ENCODE results near the gene CACNB4. TPM values are rescaled to one million over a fixed set of nuclear protein-coding genes. Genes with fewer than 3 reads are reported as not detected.
A peak's percentile ranks its signal among the peaks of the same experiment; 100 is the strongest.

CACNB4 gene
- total RNA-seq, 1 experiment from 2014 or later = 0.19 TPM

DNA sequence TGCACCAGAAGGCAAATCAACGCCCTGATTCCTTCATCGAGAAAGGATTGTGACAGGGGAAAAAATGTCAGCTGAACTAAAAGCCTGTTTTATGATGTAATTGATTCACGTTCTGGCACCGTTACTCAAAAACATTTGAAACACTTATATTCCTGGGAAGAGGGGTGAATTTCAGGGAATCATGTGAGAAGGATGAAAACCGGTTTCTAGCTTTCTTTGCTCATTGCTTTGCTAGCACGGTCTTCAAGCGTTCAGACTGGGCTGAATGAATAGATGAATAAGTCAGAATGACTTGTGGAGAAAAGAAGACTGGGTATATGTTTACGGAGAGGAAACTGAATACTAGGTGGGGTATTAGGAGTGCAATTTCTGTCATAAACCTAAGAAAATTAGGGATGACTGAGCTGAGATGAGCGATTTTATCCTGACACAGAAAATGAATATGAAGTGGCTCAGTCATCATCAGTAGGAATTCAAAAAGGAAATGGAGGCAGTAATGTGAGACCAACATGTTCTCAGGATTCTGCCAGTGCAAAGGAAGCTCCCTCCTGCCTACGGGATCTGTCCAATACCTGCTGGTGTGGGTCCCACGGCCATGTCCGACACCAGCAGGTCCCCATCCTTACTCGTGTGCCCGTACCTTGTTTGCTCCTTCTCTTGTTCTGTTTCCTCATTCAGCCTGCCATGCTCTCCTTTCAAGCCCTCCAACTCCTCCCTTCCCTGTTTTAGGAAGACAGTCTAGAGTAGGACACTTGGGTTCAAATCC is 146.0 kb downstream of the CACNB4 start:
- Histone ChIP-seq H3K36me3 (ENCODE audit: insufficient read depth, low read length, poor library complexity, severe bottlenecking) (no peaks in the 10 kb centered on the region), H3K4me3 (ENCODE audit: low read depth, low read length, poor library complexity, severe bottlenecking) (no peak overlapping the region), H3K9me3 (ENCODE audit: low read depth, low read length, poor library complexity, severe bottlenecking) (no peaks in the 10 kb centered on the region), H3K27me3 (replicated peaks; ENCODE audit: insufficient read depth, low read depth, low read length, poor library complexity) (peaks cover 14% of the 10 kb centered on the region), H3K4me1 (ENCODE audit: insufficient read depth, low read length, poor library complexity, severe bottlenecking) (no peaks in the 10 kb centered on the region), H3K27ac (ENCODE audit: low read depth, low read length, poor library complexity, severe bottlenecking) (no peak overlapping the region)
- POLR2A ChIA-PET (ENCODE audit: low non-redundant PET) = no interaction called here
- CTCF ChIA-PET = no interaction called here
- no TSS peak for BruUV-seq (replicated peaks)
- TF ChIP-seq, protein P1, sequence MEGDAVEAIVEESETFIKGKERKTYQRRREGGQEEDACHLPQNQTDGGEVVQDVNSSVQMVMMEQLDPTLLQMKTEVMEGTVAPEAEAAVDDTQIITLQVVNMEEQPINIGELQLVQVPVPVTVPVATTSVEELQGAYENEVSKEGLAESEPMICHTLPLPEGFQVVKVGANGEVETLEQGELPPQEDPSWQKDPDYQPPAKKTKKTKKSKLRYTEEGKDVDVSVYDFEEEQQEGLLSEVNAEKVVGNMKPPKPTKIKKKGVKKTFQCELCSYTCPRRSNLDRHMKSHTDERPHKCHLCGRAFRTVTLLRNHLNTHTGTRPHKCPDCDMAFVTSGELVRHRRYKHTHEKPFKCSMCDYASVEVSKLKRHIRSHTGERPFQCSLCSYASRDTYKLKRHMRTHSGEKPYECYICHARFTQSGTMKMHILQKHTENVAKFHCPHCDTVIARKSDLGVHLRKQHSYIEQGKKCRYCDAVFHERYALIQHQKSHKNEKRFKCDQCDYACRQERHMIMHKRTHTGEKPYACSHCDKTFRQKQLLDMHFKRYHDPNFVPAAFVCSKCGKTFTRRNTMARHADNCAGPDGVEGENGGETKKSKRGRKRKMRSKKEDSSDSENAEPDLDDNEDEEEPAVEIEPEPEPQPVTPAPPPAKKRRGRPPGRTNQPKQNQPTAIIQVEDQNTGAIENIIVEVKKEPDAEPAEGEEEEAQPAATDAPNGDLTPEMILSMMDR (conservative IDR thresholded peaks at IDR 0.05; ENCODE audit: low read depth, low read length) = no peak
- no peak for TF ChIP-seq EZH2 (IDR thresholded peaks at IDR 0.05; ENCODE audit: borderline replicate concordance, low read depth, low read length, poor library complexity, severe bottlenecking)
- intact Hi-C loops (cut with micrococcal nuclease; ENCODE audit: unreplicated experiment) = no loop called here
- no peak for DNase-seq (ENCODE audit: low spot score)

DNA sequence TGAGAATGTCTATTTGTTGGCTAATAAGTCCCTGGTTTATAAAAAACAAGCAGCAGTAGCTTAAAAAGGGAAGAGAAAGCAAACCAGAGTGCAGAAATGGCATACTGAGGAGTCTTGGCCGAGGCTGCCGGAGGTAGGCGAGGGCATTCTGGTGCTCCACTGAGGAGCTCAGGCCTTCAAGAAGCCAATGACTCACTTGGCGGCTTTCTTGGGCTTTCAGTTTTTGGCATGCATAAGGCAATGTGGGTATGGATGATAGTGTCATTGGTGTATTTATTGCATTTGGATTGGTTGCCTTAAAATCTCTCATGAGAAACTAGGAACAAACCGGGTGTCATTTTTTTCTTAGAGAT is 151.1 kb downstream of the CACNB4 start:
- no peak overlapping the region for H3K27ac ChIP-seq (ENCODE audit: low read depth, low read length, poor library complexity, severe bottlenecking)
- no peak for TF ChIP-seq EZH2 (IDR thresholded peaks at IDR 0.05; ENCODE audit: borderline replicate concordance, low read depth, low read length, poor library complexity, severe bottlenecking)
- TF ChIP-seq, protein P1 (conservative IDR thresholded peaks at IDR 0.05; ENCODE audit: low read depth, low read length) = no peak
- H3K36me3 ChIP-seq (ENCODE audit: insufficient read depth, low read length, poor library complexity, severe bottlenecking) = no peaks in the 10 kb centered on the region
- no peaks in the 10 kb centered on the region for H3K9me3 ChIP-seq (ENCODE audit: low read depth, low read length, poor library complexity, severe bottlenecking)
- intact Hi-C loops (cut with micrococcal nuclease; ENCODE audit: unreplicated experiment) = no loop called here
- no TSS peak for BruUV-seq (replicated peaks)
- POLR2A ChIA-PET (ENCODE audit: low non-redundant PET) = no interaction called here
- H3K27me3 ChIP-seq (replicated peaks; ENCODE audit: insufficient read depth, low read depth, low read length, poor library complexity) = peaks cover 4% of the 10 kb centered on the region
- no peak overlapping the region for H3K4me3 ChIP-seq (ENCODE audit: low read depth, low read length, poor library complexity, severe bottlenecking)
- CTCF ChIA-PET = interaction anchor here (0.6 kb wide), 1 partner anchor 44 kb away, joined by 4 read pairs; no protein-coding TSS in a partner anchor
- no peak for DNase-seq (ENCODE audit: low spot score)
- no peaks in the 10 kb centered on the region for H3K4me1 ChIP-seq (ENCODE audit: insufficient read depth, low read length, poor library complexity, severe bottlenecking)

DNA sequence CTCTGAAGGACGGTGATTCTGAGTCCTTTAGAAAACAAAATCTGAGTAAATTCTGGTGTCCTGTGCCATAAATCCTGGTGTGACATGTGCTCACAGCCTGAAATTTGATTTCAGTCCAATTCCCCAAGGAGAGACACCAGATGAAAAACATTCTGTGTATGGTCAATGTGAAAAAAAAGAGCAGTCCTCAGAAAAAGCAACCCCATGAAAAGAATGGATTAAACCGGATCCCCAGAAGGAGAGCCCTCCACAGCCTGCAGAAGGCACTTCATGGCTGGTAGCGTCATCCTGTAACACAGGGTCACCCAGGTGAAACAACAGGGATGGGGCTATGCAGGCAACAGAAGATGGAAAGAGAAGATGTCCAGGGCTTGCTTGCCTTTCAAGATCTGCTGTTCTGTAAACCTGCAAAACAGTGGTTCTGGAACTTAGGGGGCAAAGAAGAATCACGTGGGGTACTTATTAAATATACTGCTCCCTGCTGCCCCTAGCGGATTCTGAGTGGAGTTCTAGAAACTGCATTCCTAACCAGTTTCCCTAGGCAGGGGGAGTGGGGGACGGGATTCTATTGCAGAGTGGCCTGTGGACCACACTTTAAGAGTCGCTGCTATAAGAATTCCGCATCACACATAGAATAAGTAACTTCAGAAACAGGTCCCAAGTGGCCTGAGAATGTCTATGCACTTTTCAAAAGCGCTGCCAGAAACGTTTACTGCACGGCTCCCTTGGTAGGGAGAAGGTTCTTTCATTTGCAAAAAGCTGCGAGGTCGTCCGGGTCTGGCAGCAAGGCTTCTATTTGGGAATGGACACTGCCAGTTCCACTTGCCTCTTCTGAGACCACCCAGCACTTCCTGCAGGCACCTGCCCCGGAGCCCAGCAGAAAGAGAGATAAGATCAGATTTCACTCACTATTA is 151.7 kb downstream of the CACNB4 start:
- H3K4me1 ChIP-seq (ENCODE audit: insufficient read depth, low read length, poor library complexity, severe bottlenecking) = no peaks in the 10 kb centered on the region
- no peak overlapping the region for H3K4me3 ChIP-seq (ENCODE audit: low read depth, low read length, poor library complexity, severe bottlenecking)
- H3K27ac ChIP-seq (ENCODE audit: low read depth, low read length, poor library complexity, severe bottlenecking) = no peak overlapping the region
- H3K36me3 ChIP-seq (ENCODE audit: insufficient read depth, low read length, poor library complexity, severe bottlenecking) = no peaks in the 10 kb centered on the region
- BruUV-seq (replicated peaks) = no TSS peak
- CTCF ChIA-PET = interaction anchor here (0.6 kb wide), 1 partner anchor 45 kb away, joined by 4 read pairs; no protein-coding TSS in a partner anchor
- POLR2A ChIA-PET (ENCODE audit: low non-redundant PET) = no interaction called here
- peak; percentile 65 for DNase-seq (ENCODE audit: low spot score)
- no peak for TF ChIP-seq EZH2 (IDR thresholded peaks at IDR 0.05; ENCODE audit: borderline replicate concordance, low read depth, low read length, poor library complexity, severe bottlenecking)
- TF ChIP-seq, protein P1 (conservative IDR thresholded peaks at IDR 0.05; ENCODE audit: low read depth, low read length) = peak; percentile 72
- intact Hi-C loops (cut with micrococcal nuclease; ENCODE audit: unreplicated experiment) = no loop called here
- H3K9me3 ChIP-seq (ENCODE audit: low read depth, low read length, poor library complexity, severe bottlenecking) = no peaks in the 10 kb centered on the region
- H3K27me3 ChIP-seq (replicated peaks; ENCODE audit: insufficient read depth, low read depth, low read length, poor library complexity) = no peaks in the 10 kb centered on the region

Measured in A673 (cell line).